NCI-H1417 (cell line): ENCODE results near the gene MTFR2.

ENCODE experiments used
- DNase-seq, 3 experiments: peaks; one replicate each; lab custom pipeline; 2025; lab: John Stamatoyannopoulos, UW

The MTFR2 gene

DNA sequence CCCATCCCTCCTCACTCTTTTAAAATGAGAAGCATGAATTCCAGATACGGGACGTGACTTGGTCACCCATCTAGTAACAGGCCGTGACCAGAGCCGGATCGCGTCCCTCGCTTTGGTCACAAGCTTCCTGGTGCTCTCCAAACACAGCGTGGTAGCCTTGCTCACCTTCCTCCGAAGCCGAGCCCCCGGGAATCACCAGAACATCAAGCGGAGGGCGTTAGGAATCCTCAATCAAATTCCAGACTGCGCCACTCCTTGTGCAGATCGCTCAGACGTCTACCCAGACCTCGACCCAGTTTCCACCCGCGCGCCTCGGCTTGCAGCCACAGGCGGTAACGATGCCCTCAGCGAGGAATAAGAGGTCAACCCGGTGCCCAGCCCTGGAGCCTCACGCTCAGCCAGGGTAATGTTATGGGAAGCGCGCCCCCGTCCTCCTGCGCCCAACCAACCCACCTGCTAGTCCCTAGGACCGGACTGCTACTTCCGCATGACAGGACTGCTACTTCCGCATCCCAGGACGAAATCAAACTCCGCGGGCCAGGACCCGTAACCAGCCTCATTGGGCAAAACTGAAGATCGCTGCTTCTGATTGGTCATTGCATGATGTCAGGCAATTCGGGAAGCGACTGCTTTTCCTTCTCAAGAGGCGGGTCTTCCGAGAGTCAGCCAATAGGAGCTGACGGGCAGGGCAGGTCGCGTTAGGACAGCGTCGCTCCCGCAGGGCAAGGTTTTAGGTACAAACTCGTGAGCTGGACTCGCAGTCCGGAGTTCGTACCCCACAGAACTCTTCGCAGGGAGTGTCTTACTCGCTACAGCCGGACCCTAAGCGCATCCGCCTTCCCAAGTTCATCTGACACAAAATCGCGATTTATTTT, at the start of gene MTFR2:
Gene MTFR2 (minus strand): TSS at position 501 of the 875 bp plus-strand sequence. CDS start 1,212 bp downstream, outside the sequence.
- peak; percentile 98 to 100 (median 98) for DNase-seq

DNA sequence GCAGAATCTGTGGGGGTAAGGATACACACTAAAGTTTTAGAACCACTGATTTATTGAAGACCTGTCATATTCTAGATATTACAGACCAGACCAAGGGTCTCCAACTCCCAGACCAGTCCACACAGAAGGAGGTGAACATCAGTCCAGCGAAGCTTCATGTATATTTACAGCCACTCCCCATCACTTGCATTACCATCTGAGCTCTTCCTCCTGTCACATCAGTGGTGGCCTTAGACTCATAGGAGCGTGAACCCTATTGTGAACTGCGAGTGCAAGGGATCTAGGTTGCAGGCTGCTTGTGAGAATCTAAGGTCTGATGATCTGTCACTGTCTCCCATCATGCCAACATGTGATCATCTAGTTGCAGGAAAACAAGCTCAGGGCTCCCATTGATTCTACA, 44.5 kb upstream of the MTFR2 start:
- no peak for DNase-seq

DNA sequence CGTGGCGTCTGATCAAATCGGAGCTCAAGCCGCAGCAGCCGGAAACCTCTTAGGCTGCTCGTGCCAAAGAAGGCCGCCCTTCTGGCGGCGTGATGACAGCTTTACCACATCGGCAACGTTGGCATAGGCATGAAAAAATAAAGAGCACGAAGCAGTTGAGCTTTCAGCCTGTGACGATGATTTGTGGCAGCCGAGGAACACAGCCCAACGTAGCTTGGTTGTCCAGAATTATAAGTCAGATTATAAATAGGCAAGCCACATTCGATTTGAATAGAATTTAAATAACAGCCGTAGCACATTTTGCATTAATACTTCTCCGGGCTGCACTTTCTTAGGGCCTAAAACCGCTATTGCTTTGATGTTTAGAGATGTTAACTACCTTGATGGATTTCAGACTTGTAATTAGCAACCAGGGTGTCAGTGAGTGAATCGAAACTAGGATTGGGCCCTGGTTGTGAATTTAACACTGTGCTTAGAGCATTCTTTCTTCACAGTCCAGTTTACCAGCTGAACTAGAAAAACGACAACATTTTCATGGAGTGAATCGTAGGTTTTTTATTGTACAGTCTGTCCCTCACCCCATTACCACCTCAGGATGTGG, 40.4 kb upstream of the MTFR2 start:
- peak; percentile 72 to 95 (median 90) for DNase-seq

DNA sequence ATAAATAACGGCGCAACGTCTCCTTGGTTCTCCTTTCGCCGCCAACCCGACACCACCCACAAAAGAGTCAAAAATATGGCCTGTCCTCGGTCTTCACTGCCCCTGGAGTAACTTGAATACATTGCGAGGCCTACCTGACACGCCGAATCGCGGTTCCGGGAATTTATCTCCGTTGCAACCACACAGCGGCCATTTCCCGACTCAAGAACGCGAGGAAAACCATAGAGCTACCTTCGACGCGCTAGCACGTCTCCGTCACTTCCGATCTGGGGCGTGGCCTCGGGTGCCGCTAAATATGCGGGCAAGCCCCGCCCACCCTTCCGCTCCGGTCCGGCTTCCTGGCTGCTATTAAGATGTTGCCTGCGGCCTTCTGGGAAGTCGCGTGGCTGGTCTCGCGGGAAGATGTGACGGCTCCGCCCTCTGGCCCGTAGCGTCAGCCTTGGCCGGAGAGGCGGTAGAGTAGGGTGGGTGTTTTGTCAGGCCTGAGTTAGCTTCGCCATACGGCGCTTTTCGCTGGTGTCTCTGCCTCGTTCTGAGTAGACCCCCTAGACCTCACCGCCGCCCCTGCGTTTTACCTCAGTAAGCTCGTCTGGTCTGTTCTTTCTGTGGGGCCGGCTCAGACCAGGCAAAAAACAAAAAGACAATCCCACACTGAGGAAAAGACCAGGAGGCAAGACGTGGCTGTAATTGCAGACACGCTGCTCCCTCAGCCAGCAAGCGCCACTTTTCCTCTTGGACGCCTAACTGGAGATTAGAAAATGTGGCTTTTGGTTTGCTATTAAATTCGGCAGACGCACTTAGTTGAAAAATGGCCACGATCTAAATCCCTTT, 39.7 kb upstream of the MTFR2 start, which contains the start of gene BCLAF1:
Gene BCLAF1 (minus strand): TSS at position 268 of the 831 bp plus-strand sequence. CDS start 9,980 bp downstream, outside the sequence.
- peak; percentile 99 to 100 (median 99) for DNase-seq

DNA sequence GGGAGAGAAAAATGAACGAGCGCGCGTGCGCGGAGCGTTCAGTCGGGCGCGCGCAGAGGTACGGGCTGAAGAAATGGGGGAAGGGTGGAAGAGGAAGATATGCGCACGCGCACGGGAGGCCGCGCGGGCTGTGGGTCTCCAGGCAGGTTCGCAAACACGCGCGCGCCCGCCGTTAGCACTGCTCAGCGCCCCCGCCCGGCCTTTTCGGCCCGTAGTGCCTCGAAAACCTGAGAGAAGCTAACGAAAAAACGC, 39.1 kb upstream of the MTFR2 start:
- DNase-seq, result peak; percentile 91 to 98 (median 93)

DNA sequence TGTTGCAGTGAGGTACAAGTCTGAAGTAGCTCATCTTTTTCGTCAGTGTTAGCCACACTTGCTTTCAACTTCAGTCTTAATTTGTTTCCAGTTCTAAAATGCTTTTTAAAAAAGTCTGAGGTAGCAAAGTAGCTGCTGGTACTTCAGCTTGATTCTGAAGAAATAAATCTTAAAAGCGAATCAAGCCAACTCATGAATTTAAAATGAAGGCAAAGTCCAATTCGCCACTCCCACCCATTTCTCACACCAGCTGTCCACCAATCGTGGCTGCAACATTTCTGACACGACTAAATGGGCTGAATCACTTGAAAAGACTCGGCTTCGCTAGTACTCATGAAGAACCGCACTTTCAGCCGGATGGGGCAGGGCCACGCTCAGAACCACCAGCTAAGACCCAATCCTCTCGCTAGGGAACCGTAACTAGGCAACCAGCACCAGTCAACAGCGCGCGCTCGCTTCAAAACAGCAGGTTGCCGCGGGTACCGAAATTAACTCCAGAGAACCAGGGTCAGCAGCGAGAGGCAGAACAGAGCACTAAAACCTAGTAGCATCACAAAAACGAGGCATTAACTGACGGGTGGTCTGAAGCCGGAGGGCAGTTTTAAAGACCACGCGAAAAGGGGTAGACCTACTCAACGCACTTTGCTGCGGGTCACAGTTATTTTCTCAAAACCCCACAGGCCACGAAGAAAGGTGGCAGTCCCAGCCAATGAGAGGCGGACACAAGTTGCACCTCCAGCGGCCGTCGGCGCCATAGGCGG, 38.6 kb upstream of the MTFR2 start:
- peak; percentile 59 to 95 (median 89) for DNase-seq

DNA sequence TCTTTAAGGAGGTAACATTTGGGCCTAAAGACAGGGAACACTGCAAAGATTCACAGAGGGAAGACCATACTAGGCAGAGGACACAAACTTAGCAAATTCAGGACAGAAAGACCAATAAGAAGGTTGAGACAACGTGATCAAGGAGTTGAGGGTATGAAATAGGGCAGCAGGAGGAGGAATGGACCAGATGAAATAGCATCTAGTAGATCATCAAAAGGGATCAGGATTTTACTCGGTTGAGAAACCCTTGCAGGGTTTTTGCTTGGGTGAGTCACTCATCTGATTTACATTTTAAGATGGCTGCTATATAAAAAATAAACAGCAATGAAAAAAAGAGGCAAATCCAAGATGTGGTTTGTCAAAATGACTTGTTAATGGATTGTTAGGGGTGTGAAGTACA, 34.8 kb upstream of the MTFR2 start:
- DNase-seq, result no peak

DNA sequence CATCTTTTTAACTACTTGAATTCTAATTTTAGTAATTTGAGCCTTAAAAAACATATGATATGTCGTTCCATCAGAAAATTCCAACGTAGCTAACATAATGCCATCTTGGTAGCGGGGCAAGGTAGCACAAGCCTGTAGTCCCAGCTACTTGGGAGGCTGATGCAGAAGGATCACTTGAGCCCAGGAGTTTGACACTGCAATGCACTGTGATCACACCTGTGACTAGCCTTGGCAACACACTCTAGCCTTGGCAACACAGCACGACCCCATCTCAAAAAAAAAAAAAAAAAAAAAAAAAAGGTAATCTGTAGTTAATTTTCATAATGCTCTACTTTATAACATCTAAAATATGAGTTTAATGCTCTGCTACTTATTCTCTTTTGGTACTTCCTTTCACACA, 32.8 kb upstream of the MTFR2 start:
- DNase-seq, result no peak

DNA sequence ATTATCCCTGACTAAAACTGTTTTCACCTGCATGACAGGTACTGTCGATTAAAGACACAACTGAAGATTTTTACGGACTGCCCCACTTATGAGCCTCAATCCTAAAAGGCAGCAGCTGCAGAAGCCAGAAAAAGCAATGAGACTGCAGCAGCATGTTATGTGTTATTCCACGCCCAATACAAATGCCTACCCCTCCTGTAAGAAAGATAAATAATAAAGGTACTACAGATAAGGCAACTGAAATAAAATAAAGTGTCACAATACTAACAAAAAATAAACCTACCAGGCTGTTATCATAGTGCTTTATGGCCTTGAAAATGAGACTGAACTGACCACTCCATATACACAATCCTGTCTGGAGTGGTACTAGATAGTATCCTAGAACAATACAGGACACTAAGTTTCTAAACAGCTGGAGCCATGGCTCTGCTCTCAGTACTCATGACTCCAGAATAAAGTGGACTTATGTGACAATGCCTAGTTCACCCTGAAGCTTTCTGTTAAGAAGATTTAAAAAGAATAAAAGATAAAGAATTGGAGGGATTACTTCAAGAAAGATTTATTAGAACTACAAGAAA, 30.0 kb upstream of the MTFR2 start:
- no peak for DNase-seq

DNA sequence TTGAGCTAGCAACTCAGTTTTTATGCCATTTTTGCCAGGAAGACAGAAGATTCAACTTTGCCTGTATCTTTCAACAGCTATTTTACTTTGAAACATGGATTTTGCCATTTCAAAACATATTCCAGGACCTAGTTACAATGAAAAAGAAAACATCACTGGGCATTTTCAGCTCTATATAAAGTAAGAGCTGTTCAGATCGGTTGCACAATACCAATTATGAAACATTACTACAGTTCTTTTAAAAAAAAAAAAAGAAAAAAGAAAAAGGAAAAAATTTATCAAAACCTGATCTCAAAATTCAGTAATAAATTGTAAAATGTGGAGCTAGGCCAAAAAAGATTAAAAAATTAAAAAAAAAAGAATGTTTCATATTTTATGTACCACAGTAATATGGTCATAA, 24.0 kb upstream of the MTFR2 start:
- DNase-seq, result no peak

DNA sequence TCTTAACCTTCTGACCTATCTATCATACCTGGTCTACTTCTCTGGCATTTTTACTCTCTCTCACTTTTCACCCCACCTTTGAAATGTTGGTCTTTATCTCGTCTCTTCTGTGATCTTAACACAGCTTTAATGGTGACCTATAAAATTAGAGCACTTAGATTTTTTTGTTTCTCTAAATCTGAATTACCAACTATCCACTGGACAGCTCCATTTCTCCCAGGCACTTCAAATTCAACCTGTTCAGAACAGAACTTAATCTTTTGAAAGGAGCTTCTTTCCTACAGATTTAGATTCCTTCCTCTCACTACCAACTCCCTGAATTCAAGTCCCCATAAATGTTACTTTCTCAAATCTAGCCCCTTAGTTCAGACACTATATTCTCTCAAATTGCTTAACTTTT, 15.0 kb upstream of the MTFR2 start:
- DNase-seq, result no peak

DNA sequence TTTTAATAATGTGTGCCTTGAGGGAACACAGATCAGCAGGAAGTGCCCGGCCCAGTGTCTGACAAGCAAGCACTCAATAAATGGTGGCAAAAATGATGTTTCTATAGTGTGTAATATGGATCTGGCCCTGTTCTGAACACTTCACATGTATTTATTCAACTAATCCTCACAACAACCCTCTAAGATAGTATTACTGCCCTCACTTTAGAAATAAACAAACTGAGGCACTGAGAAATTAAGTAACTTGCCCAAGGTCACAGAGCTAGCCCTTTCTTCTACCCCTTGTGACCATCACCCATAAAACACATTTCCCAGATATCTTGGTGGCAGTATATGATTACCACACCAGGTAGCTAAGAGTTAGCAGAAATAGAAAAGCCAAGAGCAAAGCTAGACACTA, 12.8 kb upstream of the MTFR2 start:
- DNase-seq, result no peak

DNA sequence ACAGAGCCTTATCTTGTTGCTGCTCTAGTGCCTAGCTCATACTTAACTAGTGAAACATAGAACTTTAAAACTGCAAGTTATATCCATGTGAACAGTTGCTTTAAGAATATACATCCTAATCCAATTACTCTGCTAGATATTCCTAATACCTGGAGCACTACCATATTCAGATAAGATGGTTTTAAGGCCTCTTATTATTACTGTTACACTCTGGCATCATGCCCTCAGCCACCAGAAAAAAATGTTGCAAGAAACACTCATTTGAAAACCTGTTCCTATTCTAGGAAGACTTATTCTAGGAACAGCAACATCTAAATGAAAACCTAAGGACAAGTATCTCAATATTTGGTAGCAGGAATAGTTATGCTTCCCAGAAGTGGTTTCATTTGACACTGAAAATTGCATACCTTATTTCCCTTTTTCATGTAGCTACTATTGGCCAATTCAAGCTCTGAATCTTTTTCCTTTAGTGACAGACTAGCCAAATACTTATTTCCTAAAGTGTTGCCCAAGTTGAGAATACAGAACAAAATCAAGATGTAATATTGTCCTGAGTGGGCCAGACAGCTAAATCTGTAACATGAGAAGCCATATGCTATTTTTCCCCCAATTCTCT, 4.8 kb upstream of the MTFR2 start:
- DNase-seq, result no peak

DNA sequence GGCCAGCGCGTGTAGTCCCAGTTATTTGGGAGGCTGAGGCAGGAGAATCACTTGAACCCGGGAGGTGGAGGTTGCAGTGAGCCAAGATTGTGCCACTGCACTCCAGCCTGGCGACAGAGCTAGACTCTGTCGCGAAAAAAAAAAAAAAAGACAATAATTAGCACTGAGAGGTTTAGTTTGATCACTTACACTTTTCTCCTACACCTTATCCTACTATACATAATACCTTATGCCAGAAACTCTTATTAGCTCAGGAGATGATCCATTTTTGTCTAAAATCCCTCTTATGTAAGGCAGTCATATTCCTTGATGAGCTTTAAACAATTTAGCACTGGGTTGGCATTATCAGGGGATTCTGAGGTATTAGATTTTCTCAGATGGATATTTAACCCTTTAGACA, 3.6 kb upstream of the MTFR2 start:
- no peak for DNase-seq

DNA sequence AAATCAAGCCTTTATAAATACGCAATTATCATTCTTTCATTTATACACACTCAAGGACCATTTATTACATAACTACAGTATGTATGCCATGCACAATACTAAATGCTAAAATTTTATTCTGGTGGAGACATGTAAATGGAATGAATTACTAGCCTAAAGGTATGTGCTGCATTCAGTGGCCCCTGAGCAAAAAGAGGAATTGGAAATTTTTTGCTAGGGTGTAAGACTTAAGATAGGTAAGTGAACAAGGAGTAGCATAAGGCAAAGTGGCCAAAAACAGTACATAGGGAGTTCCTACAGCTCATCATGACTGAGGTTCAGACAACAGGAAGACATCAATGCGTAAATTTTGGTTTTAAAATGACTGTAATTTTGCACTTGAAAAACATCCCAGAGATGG, 2.3 kb upstream of the MTFR2 start:
- peak in 1 of 3 experiments; percentile 47 for DNase-seq

DNA sequence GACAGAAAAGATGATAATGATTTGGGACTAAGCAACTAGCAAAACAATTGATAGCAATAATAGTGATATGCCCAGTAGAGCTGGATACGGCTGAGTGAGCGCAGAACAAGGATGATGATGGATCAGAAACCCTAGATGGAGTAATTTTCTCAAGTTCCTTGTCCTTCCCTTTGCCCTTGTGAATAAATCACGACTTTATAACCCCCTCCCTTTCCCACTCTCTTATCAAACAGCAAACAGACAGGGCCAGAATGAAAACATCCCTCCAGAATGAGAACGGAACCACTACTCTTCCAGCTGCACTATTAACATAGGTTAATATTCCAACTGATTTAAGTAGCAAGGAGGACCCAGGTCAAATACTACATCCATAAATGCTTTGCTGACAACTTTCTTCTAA, 1.3 kb upstream of the MTFR2 start:
- DNase-seq, result peak in 1 of 3 experiments; percentile 69

DNA sequence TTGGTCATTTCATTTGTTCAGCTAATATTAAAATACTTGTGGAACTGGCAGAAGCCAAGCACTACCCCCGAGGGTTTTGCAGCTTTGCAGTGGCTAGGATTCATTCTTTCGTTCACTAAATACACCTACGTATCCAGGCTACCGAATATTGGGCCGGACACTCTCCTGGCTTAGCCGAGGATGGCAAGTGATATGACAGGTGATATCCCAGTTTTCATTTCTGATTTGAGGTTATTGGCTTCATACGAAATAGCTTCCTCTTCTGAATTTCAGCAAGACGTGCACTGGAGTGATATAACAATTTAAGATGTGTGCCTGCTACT, 536 bp upstream of the MTFR2 start:
- DNase-seq, result peak in 1 of 3 experiments; percentile 26

DNA sequence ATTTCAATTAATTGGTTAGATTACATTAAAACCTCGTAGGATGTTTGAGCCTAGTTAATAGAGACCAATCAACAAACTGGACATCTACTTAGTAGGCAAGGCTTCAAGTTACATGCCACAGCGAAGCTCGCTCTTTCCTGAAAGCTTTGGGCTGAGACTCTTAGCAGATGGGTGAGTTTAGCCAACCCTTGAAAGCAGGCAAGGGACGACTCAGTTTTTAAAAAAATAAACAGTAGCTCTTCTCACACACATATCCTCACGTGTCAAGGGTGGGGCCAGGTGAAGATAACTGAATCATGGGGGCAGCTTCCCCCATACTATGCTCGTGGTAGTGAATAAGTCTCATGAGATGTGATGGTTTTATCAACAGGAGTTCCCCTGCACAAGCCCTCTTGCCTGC, 775 bp downstream of the MTFR2 start:
- DNase-seq, result peak in 1 of 3 experiments; percentile 49

DNA sequence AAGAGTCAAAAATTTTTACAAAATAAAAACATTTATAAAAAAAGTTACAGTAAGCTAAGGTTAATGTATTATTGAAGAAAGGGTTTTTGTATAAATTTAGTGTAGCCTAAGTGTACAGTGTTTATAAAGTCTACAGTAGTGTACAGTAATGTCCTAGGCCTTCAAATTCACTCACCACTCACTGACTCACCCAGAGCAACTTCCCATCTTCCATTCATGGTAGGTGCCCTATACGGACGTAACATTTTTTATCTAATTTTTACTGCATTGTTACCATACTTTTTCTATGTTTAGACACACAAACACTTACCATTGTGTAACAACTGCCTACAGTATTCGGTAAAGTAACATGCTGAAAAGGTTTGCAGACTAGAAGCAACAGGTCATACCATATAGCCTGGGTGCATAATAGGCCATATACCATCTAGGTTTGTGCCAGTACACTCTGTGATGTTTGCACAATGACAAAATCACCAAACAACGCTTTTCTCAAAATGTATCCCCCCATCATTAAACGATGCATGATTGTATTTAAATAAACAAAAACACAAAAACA, 6.0 kb downstream of the MTFR2 start:
- DNase-seq, result no peak

DNA sequence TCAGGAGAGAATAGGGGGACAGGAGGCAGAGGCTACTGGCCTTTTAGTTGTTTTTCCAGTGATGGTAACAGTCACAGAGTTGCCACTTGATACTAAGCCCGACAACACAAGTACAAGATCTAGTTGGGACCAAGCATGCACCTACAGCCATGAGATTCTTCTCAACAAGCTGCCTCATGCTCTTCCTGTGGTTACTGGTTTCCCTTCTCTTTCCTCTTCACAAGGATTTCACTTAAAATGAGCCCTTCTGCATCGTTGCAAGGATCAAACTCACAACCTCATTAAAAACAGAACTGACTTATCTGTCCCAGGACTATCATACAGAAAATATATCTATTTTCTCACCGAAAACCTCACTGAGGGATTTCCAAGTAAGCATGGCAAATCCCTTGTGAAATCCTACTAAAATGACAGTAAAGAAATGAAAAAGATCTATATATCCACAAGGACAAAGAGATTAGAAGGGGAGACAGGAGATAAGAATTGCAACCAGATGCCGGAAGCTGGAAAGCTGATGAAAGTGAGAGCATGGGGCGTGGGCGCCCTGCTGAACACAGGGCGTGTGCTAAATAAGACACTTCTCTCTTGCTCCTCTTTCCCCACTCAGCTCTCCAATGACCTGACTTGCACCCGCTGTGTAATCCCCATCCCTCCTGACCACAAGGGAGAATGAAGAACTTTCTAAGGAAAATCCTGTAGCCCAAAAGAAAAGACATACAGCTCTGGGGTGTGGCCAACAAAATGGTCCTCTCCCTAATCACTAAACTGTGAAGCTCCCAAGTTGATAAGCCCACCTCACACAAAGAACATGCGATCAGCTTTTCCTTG, 13.4 kb downstream of the MTFR2 start:
- DNase-seq, result no peak
